Activated T-cell treated with anti-CD3 and anti-CD28 coated beads, Interleukin-2, amount 50 U/mL, for 4 hours (primary cell): Measurements from ENCODE around the gene ETS1. TPM values are rescaled to one million over a fixed set of nuclear protein-coding genes. Genes with fewer than 3 reads are reported as not detected.

Source experiments
- ATAC-seq, 2 donors: fragments of 200-7000 bp; cut with Tn5 transposase; one replicate each; pipeline ENCODE4 v1.10.0; 2021
- DNase-seq: peaks from one replicate; pipeline ENCODE4 v3.0.0-alpha.2; 2020
- H3K27me3 Mint-ChIP-seq: one replicate; pipeline ENCODE4 v1.8.0; 2021; ENCODE audit warnings: low read depth, mixed read lengths
- H3K36me3 Mint-ChIP-seq: one replicate; pipeline ENCODE4 v1.8.0; 2022; ENCODE audit warnings: mixed read lengths; ENCODE audit not compliant: insufficient read depth
- H3K4me1 Mint-ChIP-seq: one replicate; pipeline ENCODE4 v1.8.0; 2021; ENCODE audit warnings: low read depth, mixed read lengths
- H3K4me3 Mint-ChIP-seq: one replicate; pipeline ENCODE4 v1.8.0; 2021; ENCODE audit warnings: mild to moderate bottlenecking, moderate library complexity, mixed read lengths
- H3K9me3 Mint-ChIP-seq: one replicate; pipeline ENCODE4 v1.8.0; 2021; ENCODE audit warnings: mixed read lengths
- total RNA-seq, 3 donors: library from RNA; stranded (reverse); gene quantifications; one replicate each; pipeline ENCODE4 v1.2.1, GENCODE V29; 2021

The ETS1 gene
- total RNA-seq, 3 donors from 2014 or later, result 246 to 299 (median 258) TPM

- no peaks in the 10 kb centered on the region for H3K9me3 Mint-ChIP-seq
- no peak for DNase-seq
- H3K4me3 Mint-ChIP-seq, result peak overlapping the region; percentile 97
- ATAC-seq, result no peak
- H3K36me3 Mint-ChIP-seq, result peaks cover 46% of the 10 kb centered on the region
- no peaks in the 10 kb centered on the region for H3K27me3 Mint-ChIP-seq
- H3K4me1 Mint-ChIP-seq, result peaks cover 97% of the 10 kb centered on the region
These were observed 75.6 kb downstream of the ETS1 start for GRCh38 chr11:128511712-128512111.

GRCh38 chr11:128509621-128510389 is 77.6 kb downstream of the ETS1 start:
- peak; percentile 12 to 13 for ATAC-seq
- Mint-ChIP-seq H3K36me3 (peaks cover 47% of the 10 kb centered on the region), H3K27me3 (no peaks in the 10 kb centered on the region), H3K9me3 (no peaks in the 10 kb centered on the region), H3K4me3 (peak overlapping the region; percentile 83), H3K4me1 (peaks cover 97% of the 10 kb centered on the region)
- DNase-seq, result no peak

- H3K9me3 Mint-ChIP-seq, result no peaks in the 10 kb centered on the region
- peaks cover 42% of the 10 kb centered on the region for H3K36me3 Mint-ChIP-seq
- ATAC-seq (peak in 1 of 2 donors; percentile 11), DNase-seq (no peak)
- H3K27me3 Mint-ChIP-seq, result no peaks in the 10 kb centered on the region
- peaks cover 97% of the 10 kb centered on the region for H3K4me1 Mint-ChIP-seq
- peak overlapping the region; percentile 83 for H3K4me3 Mint-ChIP-seq
These were observed 78.4 kb downstream of the ETS1 start for GRCh38 chr11:128508770-128509510.

- no peaks in the 10 kb centered on the region for H3K27me3 Mint-ChIP-seq
- peak overlapping the region; percentile 83 for H3K4me3 Mint-ChIP-seq
- peaks cover 34% of the 10 kb centered on the region for H3K36me3 Mint-ChIP-seq
- DNase-seq, result no peak
- no peaks in the 10 kb centered on the region for H3K9me3 Mint-ChIP-seq
- H3K4me1 Mint-ChIP-seq, result peaks cover 97% of the 10 kb centered on the region
- no peak for ATAC-seq
These were observed 79.4 kb downstream of the ETS1 start for GRCh38 chr11:128507936-128508335.

- Mint-ChIP-seq H3K4me1 (peaks cover 97% of the 10 kb centered on the region), H3K9me3 (no peaks in the 10 kb centered on the region), H3K36me3 (peaks cover 30% of the 10 kb centered on the region), H3K4me3 (peak overlapping the region; percentile 83), H3K27me3 (no peaks in the 10 kb centered on the region)
- DNase-seq, result peak; percentile 44
- peak; percentile 61 to 65 for ATAC-seq
These were observed 80.3 kb downstream of the ETS1 start for GRCh38 chr11:128506999-128507611.

GRCh38 chr11:128506356-128506755 is 81.0 kb downstream of the ETS1 start:
- Mint-ChIP-seq H3K4me1 (peaks cover 97% of the 10 kb centered on the region), H3K36me3 (peaks cover 28% of the 10 kb centered on the region), H3K4me3 (peak overlapping the region; percentile 83), H3K9me3 (no peaks in the 10 kb centered on the region), H3K27me3 (no peaks in the 10 kb centered on the region)
- no peak for DNase-seq
- peak; percentile 5 to 8 for ATAC-seq

GRCh38 chr11:128505449-128506065 is 81.8 kb downstream of the ETS1 start:
- H3K4me3 Mint-ChIP-seq, result peak overlapping the region; percentile 83
- H3K4me1 Mint-ChIP-seq, result peaks cover 97% of the 10 kb centered on the region
- H3K36me3 Mint-ChIP-seq, result peaks cover 30% of the 10 kb centered on the region
- no peaks in the 10 kb centered on the region for H3K27me3 Mint-ChIP-seq
- ATAC-seq, result no peak
- H3K9me3 Mint-ChIP-seq, result no peaks in the 10 kb centered on the region
- DNase-seq, result no peak

- no peaks in the 10 kb centered on the region for H3K9me3 Mint-ChIP-seq
- no peaks in the 10 kb centered on the region for H3K27me3 Mint-ChIP-seq
- H3K4me1 Mint-ChIP-seq, result peaks cover 95% of the 10 kb centered on the region
- H3K4me3 Mint-ChIP-seq, result peak overlapping the region; percentile 83
- H3K36me3 Mint-ChIP-seq, result peaks cover 35% of the 10 kb centered on the region
- DNase-seq, result no peak
- ATAC-seq, result no peak
These were observed 82.9 kb downstream of the ETS1 start for GRCh38 chr11:128504486-128504885.

GRCh38 chr11:128503245-128503991 is 83.9 kb downstream of the ETS1 start:
- peaks cover 95% of the 10 kb centered on the region for H3K4me1 Mint-ChIP-seq
- H3K9me3 Mint-ChIP-seq, result no peaks in the 10 kb centered on the region
- ATAC-seq (peak; percentile 39 to 42), DNase-seq (no peak)
- no peaks in the 10 kb centered on the region for H3K27me3 Mint-ChIP-seq
- peaks cover 38% of the 10 kb centered on the region for H3K36me3 Mint-ChIP-seq
- H3K4me3 Mint-ChIP-seq, result peak overlapping the region; percentile 83

- Mint-ChIP-seq H3K36me3 (peaks cover 38% of the 10 kb centered on the region), H3K27me3 (no peaks in the 10 kb centered on the region), H3K9me3 (no peaks in the 10 kb centered on the region), H3K4me1 (peaks cover 97% of the 10 kb centered on the region), H3K4me3 (peak overlapping the region; percentile 77)
- no peak for DNase-seq
- no peak for ATAC-seq
These were observed 84.6 kb downstream of the ETS1 start for GRCh38 chr11:128502726-128503125.

- H3K27me3 Mint-ChIP-seq, result no peaks in the 10 kb centered on the region
- H3K4me1 Mint-ChIP-seq, result peaks cover 97% of the 10 kb centered on the region
- no peak for DNase-seq
- H3K9me3 Mint-ChIP-seq, result no peaks in the 10 kb centered on the region
- ATAC-seq, result no peak
- peaks cover 33% of the 10 kb centered on the region for H3K36me3 Mint-ChIP-seq
- peak overlapping the region; percentile 77 for H3K4me3 Mint-ChIP-seq
These were observed 85.5 kb downstream of the ETS1 start for GRCh38 chr11:128501632-128502549.

GRCh38 chr11:128501008-128501407 is 86.3 kb downstream of the ETS1 start:
- peaks cover 32% of the 10 kb centered on the region for H3K36me3 Mint-ChIP-seq
- no peak for ATAC-seq
- peaks cover 97% of the 10 kb centered on the region for H3K4me1 Mint-ChIP-seq
- H3K4me3 Mint-ChIP-seq, result peak overlapping the region; percentile 77
- no peaks in the 10 kb centered on the region for H3K27me3 Mint-ChIP-seq
- no peak for DNase-seq
- no peaks in the 10 kb centered on the region for H3K9me3 Mint-ChIP-seq

GRCh38 chr11:128500493-128500892 is 86.9 kb downstream of the ETS1 start:
- ATAC-seq, result no peak
- Mint-ChIP-seq H3K4me3 (peak overlapping the region; percentile 77), H3K27me3 (no peaks in the 10 kb centered on the region), H3K4me1 (peaks cover 97% of the 10 kb centered on the region), H3K9me3 (no peaks in the 10 kb centered on the region), H3K36me3 (peaks cover 31% of the 10 kb centered on the region)
- no peak for DNase-seq
